K562 (cell line): ENCODE results near the gene ZNF628. TPM values are rescaled to one million over a fixed set of nuclear protein-coding genes. Genes with fewer than 3 reads are reported as not detected.

Source experiments
- ATAC-seq: fragments of 200-7000 bp; cut with Tn5 transposase; 3 replicates; pipeline ENCODE4 v1.9.1; 2020; ENCODE audit warnings: moderate library complexity
- BruUV-seq: library from RNA; stranded (reverse); fragments of 400-500 nt; replicated peaks from 2 replicates; lab custom pipeline; 2021; lab: Mats Ljungman, UMichigan
- CTCF ChIA-PET: fragments of 300-600 bp; formaldehyde crosslinking; extraction: SDS; loops from one replicate; lab custom pipeline; 2021; ENCODE audit warnings: low intra/inter-chr PET ratio; lab: Yijun Ruan, JAX
- POLR2A ChIA-PET: fragments of 300-600, 350-650 bp; sonication (Branson Sonifier 250); formaldehyde crosslinking; extraction: SDS; loops from one replicate; lab custom pipeline; 2021; ENCODE audit warnings: antibody characterized with exemption, inconsistent platforms; lab: Yijun Ruan, JAX
- DNase-seq, 4 experiments: peaks; one replicate each; pipeline versions ENCODE4 v3.0.0 to v3.0.0-alpha.2; 2011 to 2018; ENCODE audit warnings: low spot score in 3 of 4, mixed read lengths in 3 of 4; ENCODE audit errors: extremely low read depth in 1 of 4
- FAIRE-seq: peaks from 2 replicates; lab custom pipeline; 2011; peaks lifted over from hg19 to GRCh38; lab: Jason Lieb, UNC
- H2AFZ ChIP-seq: 2 replicates; pipeline ENCODE4 v1.6.0; 2011; ENCODE audit warnings: low read depth, low read length, control low read depth, inconsistent platforms
- H3K27ac ChIP-seq: fragments of 200-600 bp; 3 replicates; pipeline ENCODE4 v1.8.0; 2011; ENCODE audit warnings: low read depth, mild to moderate bottlenecking, control low read depth, inconsistent platforms, low read length, moderate library complexity, mixed read lengths; ENCODE audit errors: extremely low read depth
- H3K27me3 ChIP-seq, 2 experiments: fragments of 300-600 bp in 1 of 2; 2 replicates in 1 of 2; 3 replicates in 1 of 2; pipeline versions ENCODE4 v1.6.0 to v1.8.0; 2011; ENCODE audit warnings: inconsistent platforms in 2 of 2, low read length in 2 of 2, mild to moderate bottlenecking in 1 of 2, mixed read lengths in 1 of 2, moderate library complexity in 1 of 2; ENCODE audit not compliant: control insufficient read depth in 2 of 2, insufficient read depth in 2 of 2
- H3K36me3 ChIP-seq: fragments of 300-600 bp; 3 replicates; pipeline ENCODE4 v1.8.0; 2011; ENCODE audit warnings: mild to moderate bottlenecking, low read length, inconsistent platforms; ENCODE audit not compliant: control insufficient read depth, insufficient read depth
- H3K4me1 ChIP-seq, 2 experiments: fragments of 200-600 bp in 1 of 2; replicated peaks in 1 of 2; 2 replicates in 1 of 2; 3 replicates in 1 of 2; pipeline versions ENCODE4 v1.5.1 to v1.8.0; 2011; ENCODE audit warnings: inconsistent platforms in 2 of 2, low read length in 2 of 2, mild to moderate bottlenecking in 1 of 2, mixed read lengths in 1 of 2, moderate library complexity in 1 of 2; ENCODE audit not compliant: control insufficient read depth in 2 of 2, insufficient read depth in 2 of 2
- H3K4me2 ChIP-seq: 2 replicates; pipeline ENCODE4 v1.6.1; 2011; ENCODE audit warnings: low read length, control low read depth, inconsistent platforms, mixed read lengths; ENCODE audit not compliant: insufficient read depth
- H3K4me3 ChIP-seq: fragments of 200-600 bp; sonication (generic), shearing (Covaris generic); 2 replicates; pipeline ENCODE4 v1.5.1; 2016; ENCODE audit warnings: control low read depth, inconsistent platforms
- H3K79me2 ChIP-seq: fragments of 200-600 bp; 3 replicates; pipeline ENCODE4 v1.8.0; 2011; ENCODE audit warnings: low read length, inconsistent platforms; ENCODE audit not compliant: control insufficient read depth, insufficient read depth
- H3K9ac ChIP-seq, 2 experiments: 2 replicates each; pipeline versions ENCODE4 v1.6.0 to v1.6.1; 2011; ENCODE audit warnings: low read depth in 2 of 2, low read length in 2 of 2, control low read depth in 1 of 2, inconsistent platforms in 1 of 2, mild to moderate bottlenecking in 1 of 2, mixed read lengths in 1 of 2; ENCODE audit not compliant: insufficient read depth in 1 of 2
- H3K9me1 ChIP-seq: one replicate; pipeline ENCODE4 v1.6.0; 2011; ENCODE audit warnings: inconsistent platforms, mild to moderate bottlenecking, low read length, moderate library complexity; ENCODE audit not compliant: control insufficient read depth, insufficient read depth
- H3K9me3 ChIP-seq: replicated peaks from 2 replicates; pipeline ENCODE4 v1.5.1; 2011; ENCODE audit warnings: low read depth, low read length, inconsistent platforms; ENCODE audit not compliant: control insufficient read depth, insufficient read depth
- H4K20me1 ChIP-seq: replicated peaks from 2 replicates; pipeline ENCODE4 v1.6.1; 2011; ENCODE audit warnings: low read length, inconsistent platforms, mixed read lengths; ENCODE audit not compliant: control insufficient read depth, insufficient read depth
- CEBPG ChIP-seq, 3 experiments: fragments of 200-800 bp in 1 of 3; sonication (Bioruptor generic) in 1 of 3; sonication (generic) in 1 of 3; formaldehyde crosslinking in 1 of 3; IDR thresholded peaks in 2 of 3; conservative IDR thresholded peaks in 1 of 3; 2 replicates each; pipeline versions ENCODE4 v1.6.1 to v1.8.0; 2016 to 2022; ENCODE audit warnings: missing compliant biosample characterization in 2 of 3, missing genetic modification characterization in 2 of 3, mild to moderate bottlenecking in 1 of 3, missing genetic modification reagents in 1 of 3
- EGR1 ChIP-seq: fragments of 450-650 bp; conservative IDR thresholded peaks from 2 replicates; pipeline ENCODE4 v1.6.1; 2017; ENCODE audit warnings: mild to moderate bottlenecking
- EZH2 ChIP-seq: IDR thresholded peaks from 2 replicates; pipeline ENCODE4 v1.6.1; 2012; ENCODE audit warnings: low read depth, mild to moderate bottlenecking, inconsistent platforms, low read length, borderline replicate concordance
- NFRKB ChIP-seq: fragments of 450-650 bp; IDR thresholded peaks from 2 replicates; pipeline ENCODE4 v1.6.1; 2016; ENCODE audit warnings: low read depth
- NR3C1 ChIP-seq: sonication (generic); formaldehyde crosslinking; IDR thresholded peaks from 2 replicates; pipeline ENCODE4 v1.8.1; 2022; ENCODE audit warnings: missing genetic modification reagents
- NRF1 ChIP-seq, 2 experiments: fragments of 450-650 bp; IDR thresholded peaks in 1 of 2; conservative IDR thresholded peaks in 1 of 2; 2 replicates each; pipeline ENCODE4 v1.6.1; 2014; ENCODE audit warnings: mild to moderate bottlenecking in 2 of 2
- POLR3G ChIP-seq: IDR thresholded peaks from 2 replicates; pipeline ENCODE4 v1.6.1; 2011; ENCODE audit not compliant: insufficient read length, insufficient replicate concordance; ENCODE audit errors: extremely low read depth
- ZNF263 ChIP-seq: sonication (generic); formaldehyde crosslinking; IDR thresholded peaks from 2 replicates; pipeline ENCODE4 v1.8.0; 2022; ENCODE audit warnings: mild to moderate bottlenecking, missing genetic modification reagents, borderline replicate concordance
- WGBS: fragments of 100-300 bp; shearing (Covaris generic); methylation state at CpG from one replicate; pipeline ENCODE4 v1.1.6; 2016; ENCODE audit warnings: low coverage, mixed read lengths; ENCODE audit not compliant: insufficient coverage; ENCODE audit errors: missing lambda C conversion rate; 5-methylcytosine and 5-hydroxymethylcytosine counted together
- in situ Hi-C: fragments of 300-500 bp; cut with MboI; formaldehyde crosslinking; loops from 4 replicates; pipeline ENCODE4 v1.15.0; 2018; ENCODE audit warnings: inconsistent platforms, mixed read lengths
- intact Hi-C: fragments of 100-400 bp; cut with micrococcal nuclease; formaldehyde crosslinking; loops from 2 replicates; pipeline ENCODE4 v1.14.2; 2022
- polyA plus RNA-seq, 8 experiments: library from polyadenylated mRNA; depleted of rRNA in 4 of 8; stranded (reverse) in 5 of 8; unstranded in 3 of 8; fragments of >200 nt; fragmentation: Nextera tagmentation in 2 of 8; fragmentation: Illumina TruSeq in 1 of 8; extraction: Ambion mirVana in 2 of 8; extraction: Trizol in 1 of 8; gene quantifications; 2 replicates each; pipeline versions ENCODE4 v1.2.1 to v1.2.3, GENCODE V29; 2011 to 2014; ENCODE audit warnings: inconsistent platforms in 1 of 8, missing spikeins in 1 of 8
- total RNA-seq, 7 experiments: library from RNA; depleted of rRNA in 6 of 7; stranded (reverse); fragments of >200 nt in 6 of 7; fragmentation: Illumina TruSeq in 2 of 7; extraction: Trizol in 2 of 7; gene quantifications; 2 replicates each; pipeline versions ENCODE4 v1.2.1 to v1.2.3, GENCODE V29; 2011 to 2021; ENCODE audit warnings: low replicate concordance in 1 of 7
- TF ChIP-seq, protein P1 (sequence below): fragments of 200-800 bp; sonication (Bioruptor generic); IDR thresholded peaks from 2 replicates; pipeline ENCODE4 v1.6.1; 2017; ENCODE audit warnings: missing genetic modification characterization, missing compliant biosample characterization
- TF ChIP-seq, protein P2 (sequence below): IDR thresholded peaks from 2 replicates; pipeline ENCODE4 v1.6.1; 2016; ENCODE audit warnings: missing genetic modification characterization, missing compliant biosample characterization

Gene ZNF628
- total and polyA plus RNA-seq, 9 of the 15 experiments (the other 6 are each of a cell fraction or from before 2014, with no cell fraction given) = 0.13 to 13.6 (median 2.2) TPM; not detected in 3

DNA sequence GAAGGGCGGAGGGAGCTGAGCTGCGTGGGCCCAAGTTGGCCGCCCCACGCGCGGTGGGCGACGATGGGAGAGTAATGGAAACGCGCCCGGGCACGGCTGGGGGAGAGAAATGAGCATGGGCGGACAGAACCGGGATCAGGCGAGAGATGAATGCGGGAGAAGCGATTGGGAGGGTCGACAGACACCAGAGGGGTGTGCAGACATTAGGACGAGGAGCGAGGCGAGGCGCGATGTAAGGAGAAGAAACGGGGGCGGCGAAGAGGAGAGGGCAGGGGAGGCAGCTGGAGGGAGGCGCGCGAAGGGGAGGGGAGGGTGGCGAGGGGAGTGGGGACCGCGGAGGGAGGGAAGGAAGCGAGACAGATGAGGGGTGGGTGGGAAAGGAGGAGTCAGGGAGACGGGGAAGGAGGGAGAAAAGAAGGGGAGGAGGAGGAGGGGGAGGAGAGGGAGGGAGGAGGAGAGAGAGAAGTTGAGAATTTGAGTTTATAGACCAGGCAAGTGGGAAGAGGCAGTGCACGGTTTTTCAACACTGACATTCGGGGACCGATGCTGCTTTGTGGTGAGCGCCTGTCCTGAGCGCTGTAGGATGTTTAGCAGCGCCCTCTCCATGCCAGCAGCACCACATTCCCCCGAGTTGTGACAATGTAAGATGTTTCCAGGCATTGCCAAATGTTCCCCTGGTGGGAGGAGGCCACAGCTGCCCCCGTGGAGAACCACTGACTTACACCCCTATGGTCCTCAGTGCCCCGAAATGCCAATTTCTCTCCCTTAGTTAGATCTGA, 33.2 kb upstream of the ZNF628 start, which contains the start of gene SHISA7:
SHISA7 (minus strand) TSS at position 256 of the 779 bp plus-strand sequence. CDS start 437 bp downstream, outside the sequence.
- no TSS peak for BruUV-seq
- no peak for FAIRE-seq
- POLR2A ChIA-PET = no interaction called here

More for the DNA sequence above, 33.2 kb upstream of the ZNF628 start, which contains the start of gene SHISA7:
- Histone ChIP-seq H3K4me1 (peaks cover 21 to 59% of the 10 kb centered on the region in 2 experiments), H3K27ac (no peak within 1 kb of the TSS), H3K79me2 (no peaks in the 10 kb centered on the region), H3K9me3 (no peaks in the 10 kb centered on the region), H4K20me1 (peaks cover 10% of the 10 kb centered on the region), H3K4me2 (peak within 1 kb of the TSS; percentile 64), H3K4me3 (0 out of 2 replicates have a peak within 1 kb of the TSS, but pooled peaks have one; percentile 0), H2AFZ (0 out of 2 replicates have a peak within 1 kb of the TSS, but pooled peaks have one; percentile 48), H3K27me3 (peaks cover 6 to 32% of the 10 kb centered on the region in 2 experiments), H3K36me3 (no peaks in the 10 kb centered on the region), H3K9me1 (no peaks in the 10 kb centered on the region), H3K9ac (peak within 1 kb of the TSS in 1 of 2 experiments; percentile 68; a peak in 2 of 4 replicates)
- TF ChIP-seq, protein P1, sequence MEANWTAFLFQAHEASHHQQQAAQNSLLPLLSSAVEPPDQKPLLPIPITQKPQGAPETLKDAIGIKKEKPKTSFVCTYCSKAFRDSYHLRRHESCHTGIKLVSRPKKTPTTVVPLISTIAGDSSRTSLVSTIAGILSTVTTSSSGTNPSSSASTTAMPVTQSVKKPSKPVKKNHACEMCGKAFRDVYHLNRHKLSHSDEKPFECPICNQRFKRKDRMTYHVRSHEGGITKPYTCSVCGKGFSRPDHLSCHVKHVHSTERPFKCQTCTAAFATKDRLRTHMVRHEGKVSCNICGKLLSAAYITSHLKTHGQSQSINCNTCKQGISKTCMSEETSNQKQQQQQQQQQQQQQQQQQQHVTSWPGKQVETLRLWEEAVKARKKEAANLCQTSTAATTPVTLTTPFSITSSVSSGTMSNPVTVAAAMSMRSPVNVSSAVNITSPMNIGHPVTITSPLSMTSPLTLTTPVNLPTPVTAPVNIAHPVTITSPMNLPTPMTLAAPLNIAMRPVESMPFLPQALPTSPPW (CRISPR knock-in tag) = 0 out of 2 replicates have a peak, but pooled peaks have one; percentile 9
- TF ChIP-seq ZNF263 (peak; percentile 71; the same call in 1 of the 2 replicates), NFRKB (no peak), NR3C1 (CRISPR knock-in tag) (no peak), EZH2 (peak; percentile 51; the same call in 1 of the 2 replicates), NRF1 (conservative IDR thresholded peaks at IDR 0.05 in 1 of 2, IDR thresholded peaks at IDR 0.05 in 1 of 2) (no peak), POLR3G (no peak), CEBPG (CRISPR knock-in tag; IDR thresholded peaks at IDR 0.05) (0 out of 2 replicates have a peak, but pooled peaks have one; percentile 14), CEBPG (tag; conservative IDR thresholded peaks at IDR 0.05 in 1 of 2, IDR thresholded peaks at IDR 0.05 in 1 of 2) (no peak), EGR1 (peak; percentile 54)
- TF ChIP-seq, protein P2, sequence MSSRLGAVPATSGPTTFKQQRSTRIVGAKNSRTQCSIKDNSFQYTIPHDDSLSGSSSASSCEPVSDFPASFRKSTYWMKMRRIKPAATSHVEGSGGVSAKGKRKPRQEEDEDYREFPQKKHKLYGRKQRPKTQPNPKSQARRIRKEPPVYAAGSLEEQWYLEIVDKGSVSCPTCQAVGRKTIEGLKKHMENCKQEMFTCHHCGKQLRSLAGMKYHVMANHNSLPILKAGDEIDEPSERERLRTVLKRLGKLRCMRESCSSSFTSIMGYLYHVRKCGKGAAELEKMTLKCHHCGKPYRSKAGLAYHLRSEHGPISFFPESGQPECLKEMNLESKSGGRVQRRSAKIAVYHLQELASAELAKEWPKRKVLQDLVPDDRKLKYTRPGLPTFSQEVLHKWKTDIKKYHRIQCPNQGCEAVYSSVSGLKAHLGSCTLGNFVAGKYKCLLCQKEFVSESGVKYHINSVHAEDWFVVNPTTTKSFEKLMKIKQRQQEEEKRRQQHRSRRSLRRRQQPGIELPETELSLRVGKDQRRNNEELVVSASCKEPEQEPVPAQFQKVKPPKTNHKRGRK (tag) = peak; percentile 63
- CTCF ChIA-PET = no interaction called here
- no peak for ATAC-seq
- 2% methylated on average over 19 of the region's 43 CpGs for WGBS
- DNase-seq = peak in 3 of 4 experiments; percentile 28 to 51 (median 47)
- in situ Hi-C loops (loop anchor here (25.0 kb wide), 1 partner anchor 781 kb away; the partner anchor contains the start of gene LILRB4), intact Hi-C loops (no loop called here)
